ENCODE data around the gene C1QTNF8.

The C1QTNF8 gene, protein sequence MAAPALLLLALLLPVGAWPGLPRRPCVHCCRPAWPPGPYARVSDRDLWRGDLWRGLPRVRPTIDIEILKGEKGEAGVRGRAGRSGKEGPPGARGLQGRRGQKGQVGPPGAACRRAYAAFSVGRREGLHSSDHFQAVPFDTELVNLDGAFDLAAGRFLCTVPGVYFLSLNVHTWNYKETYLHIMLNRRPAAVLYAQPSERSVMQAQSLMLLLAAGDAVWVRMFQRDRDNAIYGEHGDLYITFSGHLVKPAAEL

DNA sequence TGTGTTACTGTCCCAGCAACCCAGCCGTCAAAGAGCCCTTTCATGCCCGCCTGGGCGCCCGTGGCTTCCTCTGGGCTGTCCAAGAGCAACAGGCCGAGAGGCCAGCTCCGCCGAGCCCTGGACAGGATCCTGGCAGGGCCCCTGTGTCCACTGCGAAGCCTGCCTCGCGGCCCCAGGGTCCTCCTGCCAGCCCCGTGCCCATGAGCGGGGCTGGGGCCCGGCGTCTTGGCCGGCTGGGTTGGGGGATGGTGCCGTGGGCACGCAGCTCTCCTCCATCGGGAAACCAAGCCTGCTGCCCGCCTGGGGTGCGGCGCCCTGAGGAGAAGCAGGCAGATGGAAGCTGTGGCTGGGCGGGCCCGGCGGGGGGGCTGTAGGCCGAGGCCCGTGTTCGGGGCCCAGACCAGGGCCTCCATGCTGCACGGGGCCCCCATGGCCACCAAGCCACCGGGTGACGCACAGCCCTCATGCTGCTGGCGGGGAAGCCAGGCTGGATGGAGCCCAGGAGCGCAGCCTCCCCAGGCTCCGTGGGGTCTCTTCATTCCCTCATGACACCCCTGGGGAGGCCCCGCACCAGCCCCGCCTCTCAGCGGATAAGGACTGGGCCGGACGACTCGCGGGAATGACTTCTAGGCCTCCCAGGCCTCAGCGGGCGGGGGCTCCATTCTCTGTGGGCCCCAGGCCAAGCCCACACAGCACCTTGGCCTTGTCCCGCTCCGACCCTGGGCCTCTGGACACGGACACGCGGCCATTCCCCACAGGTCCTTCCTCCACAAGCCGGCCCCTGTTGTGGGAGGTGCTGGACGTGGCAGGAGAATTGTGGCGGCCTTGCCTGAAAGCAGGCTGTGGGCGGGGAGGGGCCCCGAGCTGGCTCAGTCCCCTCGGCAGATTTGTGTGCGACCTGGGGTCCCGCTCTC lies at the start of gene C1QTNF8:
Gene C1QTNF8 (minus strand): TSS at position 76 of the 914 bp plus-strand sequence. CDS start 1,322 bp downstream, outside the sequence.
- DNase-seq = no peak

DNA sequence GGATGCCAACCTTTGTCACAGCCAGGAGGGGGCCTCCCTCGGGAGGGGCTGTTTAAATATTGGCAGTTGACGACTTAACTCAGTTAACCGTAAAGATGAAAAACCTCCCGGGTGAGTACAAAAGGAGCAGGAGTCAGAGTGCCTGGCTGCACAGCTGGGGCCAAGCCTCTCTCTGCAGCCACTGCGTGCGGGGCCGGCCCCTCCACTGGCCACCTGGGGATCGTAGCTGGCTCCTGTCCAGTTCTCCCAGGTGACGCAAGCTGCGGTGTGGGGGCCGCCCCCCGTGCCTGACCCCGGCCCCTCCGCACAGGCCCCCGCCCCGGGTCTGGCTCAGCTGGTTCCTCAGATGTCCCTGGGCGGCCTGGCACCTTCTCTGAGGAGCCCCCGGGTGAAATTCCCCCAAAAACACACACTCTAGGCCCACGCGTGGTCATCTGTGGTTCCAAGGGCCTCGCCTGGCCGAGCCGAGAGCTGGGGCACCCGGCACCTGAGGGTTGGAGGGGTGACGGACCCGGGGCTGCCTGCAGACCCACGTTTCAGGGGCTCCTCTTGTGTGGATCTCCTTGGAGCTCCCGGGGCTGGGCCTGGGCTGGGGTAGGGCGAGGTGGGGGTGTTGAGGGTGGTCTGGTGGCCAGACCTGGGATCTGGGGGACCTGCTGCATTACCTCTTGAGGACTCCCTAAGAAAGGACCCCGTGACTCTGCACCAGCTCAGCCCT lies 49.5 kb upstream of the C1QTNF8 start:
- no peak for DNase-seq

DNA sequence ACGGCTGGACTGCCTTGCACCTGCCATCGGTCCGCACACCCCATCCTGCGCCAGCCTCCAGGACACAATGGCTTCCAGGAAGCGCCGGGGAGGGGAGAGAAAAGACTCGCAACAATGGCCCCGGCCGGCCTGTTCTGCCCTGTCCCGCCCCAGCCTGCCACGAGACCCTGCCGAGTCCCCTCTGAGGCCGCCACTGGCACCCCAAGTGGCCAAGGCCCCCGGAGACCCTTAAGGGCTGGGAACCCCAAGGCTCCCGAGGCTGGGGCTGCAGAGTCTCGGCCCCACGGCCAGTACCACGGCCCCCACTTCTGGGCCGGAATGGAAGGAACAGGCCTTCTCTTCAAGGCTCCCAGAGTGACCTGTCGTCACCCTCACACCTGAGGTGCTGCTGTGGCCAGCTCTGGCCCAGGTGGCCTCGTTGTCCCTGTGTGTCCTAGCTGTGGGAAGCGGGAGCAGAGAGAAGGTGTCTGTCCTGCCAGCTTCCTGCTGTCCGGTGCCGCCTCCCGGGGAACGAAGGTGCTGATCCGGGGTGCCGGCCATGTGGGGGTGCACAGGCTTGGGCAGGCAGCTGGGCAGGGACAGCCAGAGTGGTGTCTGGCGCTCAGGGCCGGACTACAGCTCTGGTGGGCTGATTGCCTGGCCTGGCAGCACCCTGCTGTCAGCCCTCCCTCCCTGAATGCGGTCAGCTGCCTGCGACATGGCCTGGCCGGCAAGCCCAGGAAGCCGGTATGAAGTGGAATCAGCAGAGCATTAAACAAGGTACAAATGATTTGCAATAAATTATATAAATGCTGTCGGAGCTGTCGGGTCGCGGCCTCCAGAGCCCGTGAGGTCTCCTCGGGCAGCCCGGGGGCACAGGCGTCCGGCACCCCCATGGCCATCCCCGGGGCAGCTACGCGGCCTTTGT lies 48.7 kb upstream of the C1QTNF8 start:
- no peak for DNase-seq

DNA sequence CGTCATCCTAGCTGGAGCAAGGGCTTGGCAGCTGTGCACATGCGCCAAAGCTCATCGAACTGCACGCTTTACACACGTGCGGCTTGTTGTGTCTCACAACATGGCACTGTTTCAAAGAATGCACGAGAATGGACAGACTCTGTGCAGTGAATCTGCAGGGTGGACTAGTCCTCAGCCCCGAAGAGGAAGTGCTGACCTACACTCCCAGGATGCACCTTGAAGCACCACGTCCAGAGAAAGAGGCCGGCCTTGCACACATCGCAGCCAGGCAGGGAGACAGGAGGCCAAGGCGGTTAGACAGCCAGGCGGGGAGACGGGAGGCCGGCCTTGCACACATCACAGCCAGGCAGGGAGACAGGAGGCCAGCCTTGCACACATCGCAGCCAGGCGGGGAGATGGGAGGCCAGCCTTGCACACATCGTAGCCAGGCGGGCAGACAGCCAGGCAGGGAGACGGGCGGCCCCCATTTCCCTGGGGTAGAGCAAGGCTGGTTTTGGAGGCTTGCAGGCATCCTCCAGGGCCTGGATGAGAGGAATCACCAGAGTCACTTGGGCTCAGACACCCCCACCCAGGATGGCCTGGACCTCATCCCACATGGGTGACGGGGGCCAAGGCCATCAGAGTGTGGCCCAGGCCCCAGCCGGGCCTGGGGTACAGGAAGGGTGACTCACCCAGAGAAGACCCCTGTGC lies 47.9 kb upstream of the C1QTNF8 start:
- DNase-seq = no peak

DNA sequence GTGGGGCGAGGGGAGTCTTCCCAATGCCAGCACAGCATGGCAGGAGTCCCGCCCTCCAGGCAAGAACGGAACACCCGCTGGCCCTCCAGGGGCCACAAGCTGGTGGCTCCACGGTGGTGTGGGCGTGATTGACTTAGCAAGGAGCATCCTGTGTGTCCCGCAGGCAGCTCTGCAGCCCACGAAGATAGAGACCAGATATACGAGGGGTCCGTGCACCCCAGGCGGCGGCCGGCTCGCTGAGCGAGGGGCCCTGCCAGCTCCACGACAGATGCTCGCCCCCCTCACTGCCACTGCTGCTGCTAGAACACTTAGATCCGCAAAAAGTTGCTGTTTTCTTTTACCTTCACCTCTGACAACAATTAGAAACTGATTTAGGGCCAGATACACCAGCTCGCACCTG lies 46.9 kb upstream of the C1QTNF8 start:
- DNase-seq = no peak

DNA sequence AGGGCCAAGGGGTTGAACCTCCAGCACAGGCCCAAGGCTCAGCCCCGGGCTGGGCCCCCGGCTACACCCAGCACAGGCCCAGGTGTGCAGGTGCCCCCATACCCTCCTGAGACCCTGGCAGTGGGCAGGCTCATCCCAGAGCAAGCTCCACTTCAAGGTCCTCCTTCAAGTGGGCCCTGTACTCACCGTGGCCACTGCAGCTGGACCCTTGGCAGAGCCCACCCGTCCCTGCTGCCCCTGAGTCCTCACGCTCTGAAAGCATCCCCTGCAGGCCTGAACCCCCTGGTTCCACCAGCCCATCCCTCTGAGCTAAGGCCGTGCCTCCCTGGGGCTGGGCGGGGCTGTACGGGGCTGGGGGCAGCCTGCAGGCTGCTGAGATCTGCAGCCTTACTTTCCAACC lies 45.7 kb upstream of the C1QTNF8 start:
- DNase-seq = no peak

DNA sequence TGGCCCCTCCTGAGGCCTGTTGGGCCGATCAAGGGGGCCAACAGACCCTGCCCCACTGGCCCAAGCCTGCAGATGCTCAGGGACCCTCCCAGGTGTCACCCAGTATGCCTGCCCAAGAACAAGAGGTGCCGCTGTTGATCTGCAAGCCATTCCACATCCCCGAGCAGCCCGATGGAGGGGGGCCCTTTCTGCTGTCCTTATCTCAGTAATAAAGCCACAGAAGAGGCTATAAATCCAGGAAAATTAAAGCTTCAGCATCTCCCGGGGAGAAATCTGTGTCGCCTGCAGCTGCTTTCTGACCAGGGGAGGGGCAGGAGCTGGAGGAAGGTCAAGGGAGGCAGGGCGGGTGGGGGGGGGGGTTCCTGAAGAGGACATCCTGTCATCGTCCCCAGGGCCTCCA lies 45.1 kb upstream of the C1QTNF8 start:
- no peak for DNase-seq

DNA sequence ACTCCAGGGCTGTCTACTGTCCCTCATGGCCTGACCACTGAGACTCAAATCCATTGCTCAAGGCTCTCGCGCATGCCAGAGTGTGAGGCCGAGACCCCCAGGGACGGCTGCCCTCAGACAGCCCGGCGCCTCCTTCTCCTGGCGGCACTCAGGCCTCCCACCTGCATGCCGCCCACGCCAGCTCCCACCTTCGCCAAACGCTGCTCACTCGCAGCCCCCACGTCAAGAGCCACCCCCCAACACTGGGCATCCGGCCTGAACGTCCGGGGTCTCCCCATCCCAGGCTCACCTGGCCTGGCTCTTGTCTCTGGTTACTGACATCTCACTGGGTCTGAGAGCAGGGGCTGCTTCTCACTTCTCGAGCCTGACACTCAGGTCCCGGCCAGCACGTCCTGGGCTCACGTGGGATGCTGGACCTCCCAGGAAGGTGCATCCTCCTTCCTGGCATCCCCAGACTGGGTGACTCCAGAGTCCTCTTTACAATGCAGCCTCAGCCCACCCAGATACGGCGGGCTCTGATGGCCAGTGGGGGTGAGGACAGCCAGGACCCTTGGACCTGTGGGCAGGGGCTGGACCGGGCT lies 44.6 kb upstream of the C1QTNF8 start:
- DNase-seq = no peak

DNA sequence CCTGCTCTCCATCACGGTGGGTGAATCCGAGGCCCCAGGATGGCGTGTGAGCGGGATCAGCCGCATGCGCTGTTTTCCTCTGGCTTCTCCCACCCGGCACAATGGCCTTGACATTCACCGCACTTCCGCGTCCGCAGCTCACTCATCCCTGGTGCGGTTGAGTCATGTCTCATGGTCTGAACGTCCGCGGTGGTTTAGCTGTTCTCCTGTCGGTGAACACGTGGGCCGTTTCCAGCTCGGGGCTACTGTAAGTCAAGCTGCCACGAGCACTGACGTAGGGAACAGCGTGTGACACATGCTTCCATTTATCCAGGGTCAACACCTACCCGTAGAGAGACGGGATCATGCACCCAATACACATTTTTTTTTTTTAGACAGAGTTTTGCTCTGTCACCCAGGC lies 41.6 kb upstream of the C1QTNF8 start:
- DNase-seq = no peak

DNA sequence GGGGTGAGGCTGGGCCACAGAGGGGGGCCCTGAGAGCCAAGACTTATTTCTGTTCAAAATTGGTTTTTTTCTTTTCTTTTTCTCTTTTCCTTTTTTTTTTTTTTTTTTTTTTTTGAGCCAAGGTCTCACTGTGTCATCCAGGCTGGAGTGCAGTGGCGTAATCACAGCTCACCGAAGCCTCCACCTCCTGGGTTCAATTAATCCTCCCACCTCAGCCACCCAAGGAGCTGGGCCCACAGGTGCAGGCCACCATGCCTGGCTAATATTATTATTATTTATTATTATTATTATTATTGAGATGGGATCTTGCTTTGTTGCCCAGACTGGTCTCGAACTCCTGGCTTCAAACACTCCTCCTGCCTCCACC lies 39.4 kb upstream of the C1QTNF8 start:
- no peak for DNase-seq

DNA sequence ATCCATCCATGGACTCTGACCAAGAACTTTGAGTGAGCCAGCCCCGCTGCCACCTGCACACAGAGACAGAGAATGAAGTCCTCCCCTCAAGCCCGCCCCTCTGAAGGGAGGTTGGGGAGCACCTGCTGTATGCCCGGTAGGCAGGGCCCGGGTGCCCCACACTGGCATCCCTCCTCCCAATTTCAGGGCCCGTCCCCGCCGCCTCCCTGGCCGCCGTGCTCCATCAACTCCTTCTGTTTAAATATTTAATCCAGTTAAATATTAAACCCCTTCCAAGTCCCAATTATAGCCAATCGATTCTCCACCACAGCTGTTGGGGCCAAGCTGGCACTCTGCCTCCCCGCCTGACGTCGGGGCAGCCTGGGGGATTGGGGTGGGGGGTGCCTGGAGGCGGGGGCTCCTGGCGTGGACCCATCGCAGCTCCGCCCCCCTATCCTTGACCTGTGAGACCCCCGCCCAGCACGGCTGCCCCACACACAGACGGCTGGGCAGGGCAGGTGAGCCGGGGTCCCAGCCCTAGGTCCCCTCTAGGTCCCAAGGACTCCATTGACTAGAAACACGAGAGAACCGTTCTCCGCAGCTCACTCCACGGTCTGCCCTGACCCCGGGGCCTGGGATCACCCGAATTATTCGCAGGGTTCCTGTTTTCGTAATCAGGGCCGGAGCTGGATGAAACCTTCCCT lies 38.9 kb upstream of the C1QTNF8 start:
- no peak for DNase-seq

DNA sequence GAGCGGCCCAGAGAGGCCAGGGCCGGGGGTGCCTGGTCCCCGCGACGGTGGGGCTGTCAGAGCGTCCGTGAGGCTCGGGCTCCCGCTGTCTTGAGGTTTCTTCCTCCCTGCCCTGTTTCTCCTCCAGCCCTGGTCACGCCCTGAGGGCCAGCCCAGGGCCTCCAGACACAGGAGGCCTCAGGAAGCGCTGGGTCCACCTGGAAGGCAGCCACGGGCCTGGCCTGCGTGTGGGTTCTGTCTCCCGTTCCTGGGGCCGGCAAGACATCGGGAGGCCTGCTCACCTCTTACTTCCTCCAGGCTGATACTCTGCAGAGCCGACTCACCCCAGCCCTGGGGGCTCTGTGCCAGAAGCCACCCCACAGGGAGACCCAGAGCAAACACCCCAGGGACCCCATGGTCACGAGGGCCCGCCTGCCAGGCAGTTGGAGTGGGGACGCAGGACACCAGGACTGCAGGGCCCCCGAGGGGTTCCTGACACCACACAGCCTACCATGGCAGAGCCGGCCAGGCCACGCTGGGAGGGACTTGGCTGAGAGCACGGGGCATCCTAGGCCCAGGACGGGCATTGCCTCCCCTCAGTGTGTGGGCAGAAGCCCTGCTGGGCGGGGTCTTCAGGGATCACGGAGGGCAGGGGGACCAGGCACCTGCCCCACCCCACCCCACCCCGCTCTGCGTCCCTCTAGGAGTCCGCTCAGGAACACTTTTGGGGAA lies 37.9 kb upstream of the C1QTNF8 start:
- no peak for DNase-seq

DNA sequence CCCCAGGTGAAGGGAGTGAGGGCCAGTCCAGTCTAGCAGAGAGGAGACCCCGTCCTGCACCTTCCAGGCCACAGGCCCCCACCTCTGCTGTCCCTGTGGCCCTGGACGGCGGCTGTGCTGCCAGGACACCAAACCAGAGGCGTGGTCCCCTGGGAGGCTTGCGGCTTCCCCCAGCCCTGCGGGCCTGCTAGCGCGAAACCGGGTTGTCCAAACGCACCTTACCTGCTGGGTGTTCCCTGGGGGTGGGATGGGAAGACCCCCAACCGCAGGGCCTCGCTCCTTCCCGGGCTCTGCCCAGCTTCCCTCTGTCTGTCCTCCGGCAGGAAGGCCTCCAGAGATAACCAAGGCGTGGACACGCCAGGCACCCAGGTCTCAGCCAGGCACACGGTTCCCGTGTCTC lies 37.2 kb upstream of the C1QTNF8 start:
- no peak for DNase-seq

DNA sequence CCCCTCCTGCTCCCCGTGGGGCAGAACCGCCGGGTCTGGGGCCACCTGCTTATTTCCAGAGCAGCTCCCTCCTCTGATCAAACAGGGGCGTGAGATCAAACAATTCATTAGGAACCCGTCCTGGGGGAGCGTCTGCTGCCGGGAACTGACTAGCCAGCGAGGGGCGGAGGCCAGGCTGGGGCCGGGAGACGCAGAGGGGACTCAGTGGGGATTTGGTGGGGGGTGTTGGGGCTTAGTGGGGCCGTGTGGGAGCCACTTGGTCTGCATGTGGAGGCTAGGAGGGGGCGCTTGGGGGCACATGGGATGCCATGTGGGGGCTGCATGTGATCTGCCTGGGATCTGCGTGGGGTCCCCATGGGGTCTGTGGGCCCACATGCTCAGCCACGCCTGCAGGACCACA lies 36.4 kb upstream of the C1QTNF8 start:
- no peak for DNase-seq

DNA sequence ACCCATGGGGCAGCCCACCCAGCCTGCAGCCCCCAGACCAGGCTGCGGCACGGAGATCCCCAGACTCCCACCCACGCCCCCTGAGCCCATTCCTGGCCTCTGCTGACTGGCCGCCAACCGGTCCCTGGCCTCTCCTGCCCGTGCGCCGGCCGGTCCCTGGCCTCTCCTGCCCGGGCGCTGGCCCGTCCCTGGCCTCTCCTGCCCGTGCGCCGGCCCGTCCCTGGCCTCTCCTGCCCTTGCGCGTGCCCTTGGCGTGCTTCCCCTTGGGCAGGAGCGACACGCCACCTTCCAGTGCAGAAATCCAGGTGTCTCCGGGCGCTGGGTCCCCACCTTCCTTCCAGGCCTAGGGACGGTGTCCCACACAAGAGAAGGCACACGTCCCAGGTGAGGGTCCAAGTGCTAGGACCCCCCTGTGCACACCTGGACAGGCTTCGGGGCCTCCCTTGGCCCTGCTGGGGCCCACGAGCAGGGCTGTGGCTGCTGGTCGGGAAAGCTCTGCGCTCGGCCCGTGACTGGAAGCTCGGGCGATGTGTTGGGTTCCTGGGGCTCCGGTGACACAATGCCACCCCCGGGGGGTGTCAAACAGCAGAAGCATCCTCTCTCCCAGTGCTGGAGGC lies 35.4 kb upstream of the C1QTNF8 start:
- DNase-seq = no peak

DNA sequence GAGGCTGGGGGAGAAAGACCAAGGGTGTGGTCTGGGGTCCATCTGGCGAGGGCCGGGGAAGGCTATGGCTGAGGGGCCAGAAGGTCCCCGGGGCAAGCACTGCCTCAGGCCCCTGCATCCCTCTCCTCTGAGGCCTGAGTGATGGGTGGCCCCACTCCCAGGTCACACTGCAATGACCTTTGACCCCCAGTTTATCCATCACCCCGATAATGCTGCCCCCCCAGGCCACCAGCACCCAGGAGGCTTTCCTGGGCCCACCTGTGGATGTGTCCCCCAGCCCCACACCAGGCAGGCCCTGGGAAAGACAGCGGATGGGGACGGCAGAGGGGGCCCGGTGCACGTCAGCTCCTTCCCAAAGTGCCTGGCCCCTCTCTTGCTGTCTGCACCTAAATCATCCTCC lies 34.3 kb upstream of the C1QTNF8 start:
- no peak for DNase-seq

DNA sequence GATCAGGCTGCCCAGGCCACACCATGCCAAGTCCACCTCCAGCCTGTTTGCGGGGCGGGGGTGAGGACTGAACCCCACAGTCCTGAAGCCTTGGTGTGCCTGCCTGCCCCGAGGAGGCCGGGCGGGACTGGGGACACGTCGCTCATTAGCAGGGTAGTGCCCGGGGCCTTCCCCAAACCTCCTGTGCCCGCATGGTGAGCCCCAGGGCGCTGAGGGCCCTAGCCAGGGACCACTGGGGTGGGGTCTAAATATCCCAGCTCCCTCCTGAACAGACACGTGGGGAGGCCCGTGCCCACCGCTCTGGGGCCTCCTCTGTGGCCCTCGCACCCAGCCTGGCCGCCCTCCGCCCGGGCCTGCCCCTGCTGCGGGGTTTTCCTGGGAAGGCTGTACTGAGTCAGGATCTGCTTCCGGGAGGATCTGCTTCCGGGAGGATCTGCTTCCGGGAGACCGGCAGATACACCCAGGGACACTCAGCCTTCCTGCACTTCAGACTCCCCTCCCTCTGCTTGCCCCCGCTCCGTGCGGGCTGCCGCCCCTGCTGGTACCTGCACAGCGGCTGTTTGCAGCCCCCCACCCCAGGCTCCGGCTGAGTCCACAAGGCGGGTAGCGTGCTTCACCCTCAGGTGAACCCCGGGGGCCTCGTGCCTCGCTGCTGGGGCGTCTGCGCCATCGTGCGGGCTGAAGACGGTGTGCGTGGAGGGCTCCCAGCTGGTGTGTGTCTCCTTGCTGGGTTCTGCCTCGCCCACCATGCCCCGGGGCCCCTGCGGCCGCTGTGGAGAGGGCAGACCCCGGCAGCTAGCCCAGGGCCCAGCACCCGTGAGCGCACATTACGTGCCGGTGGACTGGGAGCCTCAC lies 33.3 kb upstream of the C1QTNF8 start:
- DNase-seq = no peak

DNA sequence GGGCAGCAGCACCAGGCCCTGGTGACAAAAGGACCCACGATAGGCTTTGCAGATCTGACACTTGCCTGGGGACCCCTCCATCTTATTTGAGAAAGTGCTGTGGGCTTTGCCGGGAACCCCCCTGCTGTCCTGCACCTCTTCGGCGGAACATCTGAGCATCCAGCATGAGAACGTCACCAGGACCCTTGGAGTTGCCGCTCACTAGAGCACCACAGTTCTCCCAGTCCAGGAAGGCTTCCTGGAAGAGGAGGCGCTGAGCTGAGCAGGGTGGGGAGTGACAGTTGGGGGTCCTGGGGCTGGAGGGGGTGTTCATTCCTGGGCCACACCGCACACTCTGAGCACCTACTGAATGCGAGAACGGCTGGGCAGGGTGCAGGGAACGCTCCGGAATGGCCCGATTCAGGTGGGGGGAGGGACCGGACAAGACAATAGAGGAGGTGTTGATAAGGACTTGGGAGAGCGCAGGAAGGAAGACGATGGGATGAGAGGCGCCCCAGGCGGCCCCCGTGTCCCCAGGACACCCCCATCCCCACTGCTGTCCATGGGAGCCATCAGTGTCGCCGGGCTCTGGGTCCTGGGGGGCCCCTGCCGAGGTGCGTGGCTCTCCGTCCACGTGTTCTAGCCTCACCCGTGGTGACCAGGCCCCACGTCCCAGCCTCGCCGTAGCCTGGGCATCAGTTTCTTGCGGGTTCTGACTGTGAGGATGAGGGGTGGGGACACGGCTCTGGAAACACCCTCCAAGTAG lies 32.1 kb upstream of the C1QTNF8 start:
- no peak for DNase-seq
